Activated CD8-positive, alpha-beta memory T cell treated with anti-CD3 and anti-CD28 coated beads, Interleukin-2, amount 10 ng/mL, durations not matched to agents 7 days and 5 days (primary cell): ENCODE data around the gene ADRA2B. TPM values are rescaled to one million over a fixed set of nuclear protein-coding genes. Genes with fewer than 3 reads are reported as not detected.

ENCODE experiments used
- ATAC-seq: fragments of 150-1000 bp; cut with Tn5 transposase; one replicate; pipeline ENCODE4 v1.10.0; 2021; ENCODE audit warnings: moderate library complexity
- CTCF ChIA-PET: fragments of 350-600 bp; sonication (Branson Sonifier 250); formaldehyde crosslinking; loops from one replicate; lab custom pipeline; 2021; ENCODE audit warnings: antibody characterized with exemption; lab: Charles Lee
- DNase-seq: peaks from one replicate; pipeline ENCODE4 v3.0.0-alpha.2; 2020
- H3K27ac Mint-ChIP-seq: one replicate; pipeline ENCODE4 v1.8.0; 2021; ENCODE audit warnings: mild to moderate bottlenecking, mixed read lengths
- H3K27me3 Mint-ChIP-seq: one replicate; pipeline ENCODE4 v1.8.0; 2021; ENCODE audit warnings: mixed read lengths
- H3K36me3 Mint-ChIP-seq: one replicate; pipeline ENCODE4 v1.8.0; 2021; ENCODE audit warnings: mild to moderate bottlenecking, mixed read lengths
- H3K4me1 Mint-ChIP-seq: one replicate; pipeline ENCODE4 v1.8.0; 2021; ENCODE audit warnings: mixed read lengths
- H3K4me3 Mint-ChIP-seq: one replicate; pipeline ENCODE4 v1.8.0; 2021; ENCODE audit warnings: mild to moderate bottlenecking, moderate library complexity, mixed read lengths
- H3K9me3 Mint-ChIP-seq: one replicate; pipeline ENCODE4 v1.8.0; 2022; ENCODE audit warnings: low read depth, mixed read lengths
- total RNA-seq, 2 experiments: library from RNA; stranded (reverse); gene quantifications; one replicate each; pipeline ENCODE4 v1.2.3, GENCODE V29; 2021

ADRA2B gene
- total RNA-seq, 2 experiments from 2014 or later = 0.09 to 0.15 TPM

GRCh38 chr2:96099861-96100798 lies 16.2 kb downstream of the ADRA2B start:
- no peak for ATAC-seq
- H3K4me3 Mint-ChIP-seq = no peak overlapping the region
- peaks cover 2% of the 10 kb centered on the region for H3K9me3 Mint-ChIP-seq
- peaks cover 6% of the 10 kb centered on the region for H3K4me1 Mint-ChIP-seq
- H3K27me3 Mint-ChIP-seq = no peaks in the 10 kb centered on the region
- DNase-seq = peak; percentile 37
- no peaks in the 10 kb centered on the region for H3K36me3 Mint-ChIP-seq
- CTCF ChIA-PET = interaction anchor here (1.0 to 1.3 kb wide), 2 partner anchors 17 to 107 kb away, joined by 3 to 4 read pairs; no protein-coding TSS in a partner anchor
- no peak overlapping the region for H3K27ac Mint-ChIP-seq

GRCh38 chr2:96098900-96099590 lies 17.3 kb downstream of the ADRA2B start:
- CTCF ChIA-PET = interaction anchor here (0.7 to 1.3 kb wide), 3 partner anchors 18 to 106 kb away, joined by 3 to 4 read pairs (median 3); no protein-coding TSS in a partner anchor
- H3K9me3 Mint-ChIP-seq = no peaks in the 10 kb centered on the region
- H3K27me3 Mint-ChIP-seq = peaks cover 7% of the 10 kb centered on the region
- DNase-seq (peak; percentile 25), ATAC-seq (no peak)
- no peaks in the 10 kb centered on the region for H3K36me3 Mint-ChIP-seq
- no peak overlapping the region for H3K4me3 Mint-ChIP-seq
- no peak overlapping the region for H3K27ac Mint-ChIP-seq
- peaks cover 6% of the 10 kb centered on the region for H3K4me1 Mint-ChIP-seq

- H3K27ac Mint-ChIP-seq = no peak overlapping the region
- H3K36me3 Mint-ChIP-seq = no peaks in the 10 kb centered on the region
- H3K9me3 Mint-ChIP-seq = no peaks in the 10 kb centered on the region
- peaks cover 12% of the 10 kb centered on the region for H3K27me3 Mint-ChIP-seq
- H3K4me1 Mint-ChIP-seq = peaks cover 6% of the 10 kb centered on the region
- DNase-seq = peak; percentile 25
- ATAC-seq = no peak
- CTCF ChIA-PET = interaction anchor here (0.7 to 0.9 kb wide), 2 partner anchors 19 to 76 kb away, joined by 3 read pairs; no protein-coding TSS in a partner anchor
- no peak overlapping the region for H3K4me3 Mint-ChIP-seq
Observed at GRCh38 chr2:96097951-96098823, 18.2 kb downstream of the ADRA2B start.

- Mint-ChIP-seq H3K27me3 (peaks cover 12% of the 10 kb centered on the region), H3K4me1 (peaks cover 6% of the 10 kb centered on the region), H3K27ac (no peak overlapping the region), H3K4me3 (no peak overlapping the region), H3K9me3 (no peaks in the 10 kb centered on the region), H3K36me3 (no peaks in the 10 kb centered on the region)
- no peak for ATAC-seq
- CTCF ChIA-PET = interaction anchor here (0.9 to 1.7 kb wide), 2 partner anchors 19 to 77 kb away, joined by 3 to 5 read pairs; no protein-coding TSS in a partner anchor
- DNase-seq = no peak
Observed at GRCh38 chr2:96097441-96097840, 18.9 kb downstream of the ADRA2B start.

GRCh38 chr2:96095116-96095636 lies 21.2 kb downstream of the ADRA2B start:
- CTCF ChIA-PET = interaction anchor here (1.8 kb wide), 1 partner anchor 22 kb away, joined by 5 read pairs; no protein-coding TSS in a partner anchor
- H3K36me3 Mint-ChIP-seq = no peaks in the 10 kb centered on the region
- peaks cover 3% of the 10 kb centered on the region for H3K4me1 Mint-ChIP-seq
- no peak overlapping the region for H3K27ac Mint-ChIP-seq
- no peaks in the 10 kb centered on the region for H3K9me3 Mint-ChIP-seq
- DNase-seq = peak; percentile 26
- ATAC-seq = no peak
- no peak overlapping the region for H3K4me3 Mint-ChIP-seq
- peaks cover 12% of the 10 kb centered on the region for H3K27me3 Mint-ChIP-seq

- peak; percentile 15 for DNase-seq
- CTCF ChIA-PET = interaction anchor here (1.8 kb wide), 1 partner anchor 23 kb away, joined by 5 read pairs; no protein-coding TSS in a partner anchor
- H3K4me3 Mint-ChIP-seq = no peak overlapping the region
- no peaks in the 10 kb centered on the region for H3K36me3 Mint-ChIP-seq
- no peaks in the 10 kb centered on the region for H3K9me3 Mint-ChIP-seq
- H3K27ac Mint-ChIP-seq = no peak overlapping the region
- H3K4me1 Mint-ChIP-seq = no peaks in the 10 kb centered on the region
- ATAC-seq = no peak
- peaks cover 12% of the 10 kb centered on the region for H3K27me3 Mint-ChIP-seq
Observed at GRCh38 chr2:96093528-96093927, 22.8 kb downstream of the ADRA2B start.

GRCh38 chr2:96092951-96093350 lies 23.4 kb downstream of the ADRA2B start:
- H3K9me3 Mint-ChIP-seq = no peaks in the 10 kb centered on the region
- CTCF ChIA-PET = interaction anchor here (1.0 kb wide), 1 partner anchor 24 kb away, joined by 3 read pairs; no protein-coding TSS in a partner anchor
- H3K4me3 Mint-ChIP-seq = no peak overlapping the region
- H3K36me3 Mint-ChIP-seq = no peaks in the 10 kb centered on the region
- ATAC-seq (no peak), DNase-seq (peak; percentile 11)
- H3K27me3 Mint-ChIP-seq = peaks cover 12% of the 10 kb centered on the region
- H3K27ac Mint-ChIP-seq = no peak overlapping the region
- H3K4me1 Mint-ChIP-seq = no peaks in the 10 kb centered on the region

GRCh38 chr2:96092573-96092877 lies 23.8 kb downstream of the ADRA2B start:
- Mint-ChIP-seq H3K27me3 (peaks cover 12% of the 10 kb centered on the region), H3K4me3 (no peak overlapping the region), H3K36me3 (no peaks in the 10 kb centered on the region), H3K27ac (no peak overlapping the region), H3K4me1 (no peaks in the 10 kb centered on the region), H3K9me3 (no peaks in the 10 kb centered on the region)
- DNase-seq = peak; percentile 18
- CTCF ChIA-PET = interaction anchor here (1.0 kb wide), 1 partner anchor 24 kb away, joined by 3 read pairs; no protein-coding TSS in a partner anchor
- no peak for ATAC-seq

GRCh38 chr2:96091711-96092572 lies 24.4 kb downstream of the ADRA2B start:
- no peak overlapping the region for H3K4me3 Mint-ChIP-seq
- DNase-seq (peak; percentile 34), ATAC-seq (no peak)
- no peaks in the 10 kb centered on the region for H3K36me3 Mint-ChIP-seq
- peaks cover 17% of the 10 kb centered on the region for H3K27me3 Mint-ChIP-seq
- H3K27ac Mint-ChIP-seq = no peak overlapping the region
- CTCF ChIA-PET = interaction anchor here (1.0 kb wide), 1 partner anchor 25 kb away, joined by 3 read pairs; no protein-coding TSS in a partner anchor
- H3K4me1 Mint-ChIP-seq = no peaks in the 10 kb centered on the region
- H3K9me3 Mint-ChIP-seq = no peaks in the 10 kb centered on the region

- no peaks in the 10 kb centered on the region for H3K4me1 Mint-ChIP-seq
- CTCF ChIA-PET = no interaction called here
- H3K4me3 Mint-ChIP-seq = no peak overlapping the region
- no peaks in the 10 kb centered on the region for H3K36me3 Mint-ChIP-seq
- no peaks in the 10 kb centered on the region for H3K9me3 Mint-ChIP-seq
- H3K27ac Mint-ChIP-seq = no peak overlapping the region
- ATAC-seq = no peak
- no peak for DNase-seq
- peaks cover 21% of the 10 kb centered on the region for H3K27me3 Mint-ChIP-seq
Observed at GRCh38 chr2:96091141-96091710, 25.1 kb downstream of the ADRA2B start.

- no peak for ATAC-seq
- H3K27ac Mint-ChIP-seq = no peak overlapping the region
- CTCF ChIA-PET = no interaction called here
Observed at GRCh38 chr2:96090196-96090926, 26.0 kb downstream of the ADRA2B start.

More at GRCh38 chr2:96090196-96090926, 26.0 kb downstream of the ADRA2B start:
- no peak for DNase-seq
- peaks cover 23% of the 10 kb centered on the region for H3K27me3 Mint-ChIP-seq
- no peaks in the 10 kb centered on the region for H3K36me3 Mint-ChIP-seq
- no peaks in the 10 kb centered on the region for H3K9me3 Mint-ChIP-seq
- no peak overlapping the region for H3K4me3 Mint-ChIP-seq
- H3K4me1 Mint-ChIP-seq = no peaks in the 10 kb centered on the region
